ENCODE data around the gene CPXM1.

CPXM1 gene

DNA sequence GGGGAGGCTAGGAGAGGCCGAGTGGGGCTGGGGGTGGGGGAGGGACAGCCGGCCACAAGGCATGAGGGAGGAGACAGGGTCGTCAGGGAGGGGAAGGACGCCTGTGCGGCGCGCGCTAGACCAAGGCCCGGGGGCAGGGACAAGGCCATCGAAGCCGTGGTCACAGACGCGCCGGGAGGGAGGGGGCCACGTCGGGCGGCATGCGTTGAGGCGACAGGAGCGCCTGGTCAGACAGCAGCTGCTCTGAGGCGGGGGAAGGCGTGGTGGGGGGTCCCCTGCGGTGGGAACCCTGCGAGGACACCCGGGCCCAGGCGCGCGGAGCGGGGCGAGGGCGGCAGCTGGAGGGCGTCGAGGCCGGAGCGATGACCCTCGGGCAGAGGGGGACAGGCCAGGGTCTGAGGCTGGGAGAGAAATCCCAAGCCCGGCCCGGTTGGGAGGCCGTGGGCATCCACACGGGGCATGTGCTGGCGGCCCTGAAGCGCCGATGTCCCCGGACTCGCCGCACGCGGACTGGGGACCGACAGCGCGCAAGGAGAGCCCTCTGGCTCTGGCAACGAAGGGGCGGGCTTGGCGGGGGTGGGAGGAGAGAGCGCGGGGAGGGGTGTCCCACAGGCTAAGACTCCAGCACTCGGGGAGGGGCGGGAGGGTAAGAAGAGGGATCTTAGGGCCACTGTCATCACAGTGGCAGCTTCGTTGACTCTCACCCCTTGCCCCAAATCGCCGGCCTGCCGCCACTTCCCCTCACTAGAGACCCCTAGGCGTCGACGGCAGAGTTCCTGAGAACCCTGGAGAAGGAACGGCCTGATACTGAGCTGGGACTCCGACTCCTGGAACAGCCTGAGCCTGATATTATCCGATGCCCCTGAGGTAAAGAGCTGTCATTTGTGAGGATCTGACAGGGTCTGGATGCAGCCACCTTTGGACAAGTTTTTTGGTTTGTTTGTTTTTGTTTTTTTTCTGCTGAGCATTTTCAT lies 20.8 kb upstream of the CPXM1 start:
- Histone ChIP-seq H3K4me3 (ENCODE audit: low read depth, low read length) (peak overlapping the region; percentile 39; the same call in 1 of the 2 replicates), H3K27ac (ENCODE audit: low read depth, low read length) (no peak overlapping the region), H3K9ac (ENCODE audit: low read depth, low read length) (no peak overlapping the region), H3K36me3 (ENCODE audit: control insufficient read depth, insufficient read depth, low read length) (no peaks in the 10 kb centered on the region), H3K27me3 (ENCODE audit: control insufficient read depth, insufficient read depth, low read length) (peaks cover 52% of the 10 kb centered on the region), H3K4me1 (ENCODE audit: control insufficient read depth, insufficient read depth, low read length) (peaks cover 10% of the 10 kb centered on the region), H3K9me3 (ENCODE audit: control insufficient read depth, insufficient read depth, low read length) (no peaks in the 10 kb centered on the region)

GRCh38 chr20:2820084-2820895 lies 19.9 kb upstream of the CPXM1 start:
- H3K27me3 ChIP-seq (ENCODE audit: control insufficient read depth, insufficient read depth, low read length), result peaks cover 49% of the 10 kb centered on the region
- peak overlapping the region; percentile 10 for H3K4me3 ChIP-seq (ENCODE audit: low read depth, low read length)
- no peaks in the 10 kb centered on the region for H3K9me3 ChIP-seq (ENCODE audit: control insufficient read depth, insufficient read depth, low read length)
- peaks cover 10% of the 10 kb centered on the region for H3K4me1 ChIP-seq (ENCODE audit: control insufficient read depth, insufficient read depth, low read length)
- no peak overlapping the region for H3K9ac ChIP-seq (ENCODE audit: low read depth, low read length)
- no peaks in the 10 kb centered on the region for H3K36me3 ChIP-seq (ENCODE audit: control insufficient read depth, insufficient read depth, low read length)
- H3K27ac ChIP-seq (ENCODE audit: low read depth, low read length), result no peak overlapping the region

DNA sequence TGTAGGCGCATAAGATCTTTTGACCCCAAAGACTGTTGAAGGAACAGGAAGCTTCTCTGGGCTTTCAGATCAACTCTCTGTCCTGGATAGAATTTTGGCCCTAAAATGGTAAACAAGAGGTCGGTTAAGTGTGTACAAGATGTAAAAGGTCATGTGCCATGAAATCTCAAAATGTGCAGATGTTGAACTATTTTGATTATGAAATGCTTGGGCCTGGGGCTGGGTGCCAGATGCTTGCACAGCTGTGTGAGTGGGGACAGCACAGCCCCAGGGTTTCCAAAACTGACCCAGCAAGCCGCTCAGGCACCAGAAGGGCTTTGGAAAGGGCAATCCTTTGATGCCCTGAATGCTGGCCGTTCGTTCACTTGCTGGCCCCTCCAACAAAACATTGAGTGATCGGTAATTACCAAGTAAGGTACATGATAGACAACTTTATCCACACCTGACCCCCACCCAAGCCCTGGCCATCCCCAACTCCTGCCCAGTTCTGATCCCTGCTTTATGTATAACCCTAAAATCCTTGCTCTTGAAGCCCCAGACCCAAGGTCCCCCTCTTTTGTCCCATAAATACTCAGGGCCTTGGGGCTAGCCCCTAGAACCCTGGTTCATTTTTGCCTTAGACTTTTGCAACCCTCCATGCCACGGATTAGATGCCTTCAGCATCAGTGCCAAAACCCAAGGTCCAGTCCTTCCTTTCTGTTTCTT lies 17.6 kb upstream of the CPXM1 start:
- Histone ChIP-seq H3K4me3 (ENCODE audit: low read depth, low read length) (no peak overlapping the region), H3K27me3 (ENCODE audit: control insufficient read depth, insufficient read depth, low read length) (peaks cover 49% of the 10 kb centered on the region), H3K4me1 (ENCODE audit: control insufficient read depth, insufficient read depth, low read length) (peaks cover 10% of the 10 kb centered on the region), H3K27ac (ENCODE audit: low read depth, low read length) (no peak overlapping the region), H3K9ac (ENCODE audit: low read depth, low read length) (no peak overlapping the region), H3K36me3 (ENCODE audit: control insufficient read depth, insufficient read depth, low read length) (no peaks in the 10 kb centered on the region), H3K9me3 (ENCODE audit: control insufficient read depth, insufficient read depth, low read length) (no peaks in the 10 kb centered on the region)

DNA sequence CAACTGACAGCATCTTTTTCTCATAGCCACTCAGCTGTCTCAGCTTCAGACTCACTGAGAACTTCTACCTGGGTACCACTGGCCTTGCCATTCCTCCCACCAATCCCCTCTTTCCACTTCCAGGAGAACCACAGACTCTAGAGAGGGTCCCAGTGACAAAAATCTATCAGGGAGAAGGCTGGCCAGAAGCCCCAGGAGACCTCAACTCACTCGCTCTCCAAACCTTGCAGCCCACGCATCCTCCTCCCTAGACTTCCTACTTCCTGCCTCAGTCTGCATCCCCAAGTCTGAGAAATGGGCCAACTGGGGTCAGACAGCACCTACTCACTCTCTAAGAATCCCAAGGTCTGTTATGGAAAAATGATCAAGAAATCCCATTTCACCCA lies 16.9 kb upstream of the CPXM1 start:
- Histone ChIP-seq H3K9ac (ENCODE audit: low read depth, low read length) (no peak overlapping the region), H3K4me1 (ENCODE audit: control insufficient read depth, insufficient read depth, low read length) (peaks cover 10% of the 10 kb centered on the region), H3K27me3 (ENCODE audit: control insufficient read depth, insufficient read depth, low read length) (peaks cover 48% of the 10 kb centered on the region), H3K27ac (ENCODE audit: low read depth, low read length) (no peak overlapping the region), H3K36me3 (ENCODE audit: control insufficient read depth, insufficient read depth, low read length) (no peaks in the 10 kb centered on the region), H3K4me3 (ENCODE audit: low read depth, low read length) (no peak overlapping the region), H3K9me3 (ENCODE audit: control insufficient read depth, insufficient read depth, low read length) (no peaks in the 10 kb centered on the region)

DNA sequence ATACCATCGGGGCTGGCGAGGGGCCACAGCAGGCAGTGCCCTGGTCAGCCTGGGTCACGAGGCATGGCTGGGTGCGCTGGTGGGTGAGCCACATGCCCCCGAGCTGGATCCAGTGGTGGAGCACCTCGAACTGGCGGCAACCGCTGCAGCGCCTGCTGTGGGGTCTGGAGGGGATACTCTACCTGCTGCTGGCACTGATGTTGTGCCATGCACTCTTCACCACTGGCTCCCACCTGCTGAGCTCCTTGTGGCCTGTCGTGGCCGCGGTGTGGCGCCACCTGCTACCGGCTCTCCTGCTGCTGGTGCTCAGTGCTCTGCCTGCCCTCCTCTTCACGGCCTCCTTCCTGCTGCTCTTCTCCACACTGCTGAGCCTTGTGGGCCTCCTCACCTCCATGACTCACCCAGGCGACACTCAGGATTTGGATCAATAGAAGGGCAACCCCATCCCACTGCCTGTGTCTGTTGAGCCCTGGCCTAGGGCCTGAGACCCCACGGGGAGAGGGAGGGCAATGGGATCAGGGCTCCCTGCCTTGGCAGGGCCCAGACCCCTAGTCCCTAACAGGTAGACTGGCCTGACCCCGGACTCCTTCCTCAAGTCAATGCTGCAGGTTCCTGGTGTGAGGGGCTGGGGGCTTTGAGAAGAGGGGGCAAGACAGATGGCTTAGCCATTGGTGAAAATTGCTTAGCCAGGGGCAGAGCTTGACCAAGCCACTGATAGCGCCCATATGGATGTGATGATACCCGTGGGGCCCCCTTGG lies 16.3 kb upstream of the CPXM1 start:
- H3K9ac ChIP-seq (ENCODE audit: low read depth, low read length), result no peak overlapping the region
- H3K9me3 ChIP-seq (ENCODE audit: control insufficient read depth, insufficient read depth, low read length), result no peaks in the 10 kb centered on the region; the same call in 1 of the 2 replicates
- peaks cover 43% of the 10 kb centered on the region for H3K27me3 ChIP-seq (ENCODE audit: control insufficient read depth, insufficient read depth, low read length)
- H3K4me3 ChIP-seq (ENCODE audit: low read depth, low read length), result no peak overlapping the region
- no peak overlapping the region for H3K27ac ChIP-seq (ENCODE audit: low read depth, low read length)
- no peaks in the 10 kb centered on the region for H3K36me3 ChIP-seq (ENCODE audit: control insufficient read depth, insufficient read depth, low read length)
- peaks cover 10% of the 10 kb centered on the region for H3K4me1 ChIP-seq (ENCODE audit: control insufficient read depth, insufficient read depth, low read length)

DNA sequence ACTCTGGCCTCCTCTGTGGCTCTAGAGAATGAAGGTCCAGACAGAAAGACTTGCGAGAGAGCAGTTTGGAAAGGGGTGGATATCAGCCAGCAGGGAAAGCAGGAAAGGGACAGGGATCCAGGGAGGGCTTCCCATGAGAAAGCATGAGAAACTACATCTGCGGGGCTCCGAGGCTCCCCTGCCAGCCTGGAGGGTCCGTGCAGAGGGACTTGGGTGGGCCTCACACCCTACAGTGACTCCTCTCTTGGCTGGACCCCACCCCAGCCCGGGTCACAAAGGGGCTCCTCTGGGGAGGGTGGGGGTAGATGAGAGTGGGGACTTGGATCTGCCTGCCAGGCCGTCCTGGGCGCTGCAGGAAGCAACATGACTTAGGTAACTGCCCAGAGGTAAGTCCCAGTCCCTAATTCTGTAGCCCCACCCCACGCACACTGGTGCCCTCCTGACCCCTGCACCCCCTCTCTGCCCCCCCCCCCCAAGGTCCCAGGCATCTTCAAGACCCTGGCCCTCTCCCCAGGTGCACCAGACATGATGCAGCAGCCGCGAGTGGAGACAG lies 15.7 kb upstream of the CPXM1 start, which contains the start of gene TMEM239:
TSS of gene TMEM239 (plus strand) at position 335 of the 553 bp plus-strand sequence. CDS start at position 526, 191 bp downstream.
- Histone ChIP-seq H3K27me3 (ENCODE audit: control insufficient read depth, insufficient read depth, low read length) (peaks cover 36% of the 10 kb centered on the region), H3K4me3 (ENCODE audit: low read depth, low read length) (no peak within 1 kb of the TSS), H3K9ac (ENCODE audit: low read depth, low read length) (no peak within 1 kb of the TSS), H3K9me3 (ENCODE audit: control insufficient read depth, insufficient read depth, low read length) (no peaks in the 10 kb centered on the region; the same call in 1 of the 2 replicates), H3K27ac (ENCODE audit: low read depth, low read length) (no peak within 1 kb of the TSS), H3K4me1 (ENCODE audit: control insufficient read depth, insufficient read depth, low read length) (peaks cover 10% of the 10 kb centered on the region), H3K36me3 (ENCODE audit: control insufficient read depth, insufficient read depth, low read length) (no peaks in the 10 kb centered on the region)

DNA sequence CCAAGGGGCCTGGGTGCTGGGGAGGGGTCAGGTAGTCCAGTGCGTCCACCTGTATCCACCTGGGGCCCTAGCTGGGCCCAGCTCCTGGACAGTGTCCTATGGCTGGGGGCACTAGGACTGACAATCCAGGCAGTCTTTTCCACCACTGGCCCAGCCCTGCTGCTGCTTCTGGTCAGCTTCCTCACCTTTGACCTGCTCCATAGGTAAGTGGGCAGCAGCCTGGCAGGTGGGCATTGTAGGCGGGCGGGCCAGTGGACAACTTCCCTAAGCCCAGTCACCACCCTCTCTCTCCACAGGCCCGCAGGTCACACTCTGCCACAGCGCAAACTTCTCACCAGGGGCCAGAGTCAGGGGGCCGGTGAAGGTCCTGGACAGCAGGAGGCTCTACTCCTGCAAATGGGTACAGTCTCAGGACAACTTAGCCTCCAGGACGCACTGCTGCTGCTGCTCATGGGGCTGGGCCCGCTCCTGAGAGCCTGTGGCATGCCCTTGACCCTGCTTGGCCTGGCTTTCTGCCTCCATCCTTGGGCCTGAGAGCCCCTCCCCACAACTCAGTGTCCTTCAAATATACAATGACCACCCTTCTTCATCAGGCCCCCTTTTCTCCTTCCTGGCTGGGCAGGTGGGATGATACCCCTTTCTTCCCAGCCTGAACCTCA lies 14.9 kb upstream of the CPXM1 start:
- H3K27ac ChIP-seq (ENCODE audit: low read depth, low read length), result no peak overlapping the region
- H3K9me3 ChIP-seq (ENCODE audit: control insufficient read depth, insufficient read depth, low read length), result no peaks in the 10 kb centered on the region; the same call in 1 of the 2 replicates
- H3K9ac ChIP-seq (ENCODE audit: low read depth, low read length), result no peak overlapping the region
- H3K4me3 ChIP-seq (ENCODE audit: low read depth, low read length), result no peak overlapping the region
- peaks cover 29% of the 10 kb centered on the region for H3K27me3 ChIP-seq (ENCODE audit: control insufficient read depth, insufficient read depth, low read length)
- peaks cover 7% of the 10 kb centered on the region for H3K4me1 ChIP-seq (ENCODE audit: control insufficient read depth, insufficient read depth, low read length)
- H3K36me3 ChIP-seq (ENCODE audit: control insufficient read depth, insufficient read depth, low read length), result no peaks in the 10 kb centered on the region

GRCh38 chr20:2814587-2815051 lies 14.2 kb upstream of the CPXM1 start, which contains the start of gene C20orf141:
TSS of gene C20orf141 (plus strand) at chr20:2814987. CDS start at chr20:2815185, 198 bp downstream.
- no peak within 1 kb of the TSS for H3K27ac ChIP-seq (ENCODE audit: low read depth, low read length)
- H3K9ac ChIP-seq (ENCODE audit: low read depth, low read length), result no peak within 1 kb of the TSS
- H3K36me3 ChIP-seq (ENCODE audit: control insufficient read depth, insufficient read depth, low read length), result no peaks in the 10 kb centered on the region
- no peaks in the 10 kb centered on the region for H3K4me1 ChIP-seq (ENCODE audit: control insufficient read depth, insufficient read depth, low read length)
- peaks cover 21% of the 10 kb centered on the region for H3K27me3 ChIP-seq (ENCODE audit: control insufficient read depth, insufficient read depth, low read length)
- no peak within 1 kb of the TSS for H3K4me3 ChIP-seq (ENCODE audit: low read depth, low read length)
- no peaks in the 10 kb centered on the region; the same call in 1 of the 2 replicates for H3K9me3 ChIP-seq (ENCODE audit: control insufficient read depth, insufficient read depth, low read length)

GRCh38 chr20:2814076-2814475 lies 13.6 kb upstream of the CPXM1 start:
- no peak overlapping the region for H3K27ac ChIP-seq (ENCODE audit: low read depth, low read length)
- no peaks in the 10 kb centered on the region; the same call in 1 of the 2 replicates for H3K9me3 ChIP-seq (ENCODE audit: control insufficient read depth, insufficient read depth, low read length)
- no peak overlapping the region for H3K9ac ChIP-seq (ENCODE audit: low read depth, low read length)
- no peaks in the 10 kb centered on the region for H3K4me1 ChIP-seq (ENCODE audit: control insufficient read depth, insufficient read depth, low read length)
- no peak overlapping the region for H3K4me3 ChIP-seq (ENCODE audit: low read depth, low read length)
- H3K36me3 ChIP-seq (ENCODE audit: control insufficient read depth, insufficient read depth, low read length), result no peaks in the 10 kb centered on the region
- peaks cover 16% of the 10 kb centered on the region for H3K27me3 ChIP-seq (ENCODE audit: control insufficient read depth, insufficient read depth, low read length)
